Aortic smooth muscle cell (primary cell): ENCODE results near the gene ACAA2. TPM values are rescaled to one million over a fixed set of nuclear protein-coding genes. Genes with fewer than 3 reads are reported as not detected.

Source experiments
- total RNA-seq: library from RNA; depleted of rRNA; stranded (reverse); fragments of >200 nt; gene quantifications from 2 replicates; pipeline ENCODE4 v1.2.3, GENCODE V29; 2014

The ACAA2 gene
- 40.2 and 45.4 TPM in 2 replicates for total RNA-seq

GRCh38 chr18:49813319-49814146 is at the start of gene ACAA2:
Gene ACAA2, minus strand, starts transcription at chr18:49813533. Its CDS starts 49 bp downstream, at chr18:49813484.

